Activated B cell treated with CpG ODN at 0.5 μM for 24 hours (primary cell): Measurements from ENCODE around the gene TRAPPC11. TPM values are rescaled to one million over a fixed set of nuclear protein-coding genes. Genes with fewer than 3 reads are reported as not detected.

Source experiments
- ATAC-seq: fragments of 200-7000 bp; cut with Tn5 transposase; one replicate; pipeline ENCODE4 v1.10.0; 2021; ENCODE audit warnings: low read depth, mild to moderate bottlenecking, moderate library complexity
- CTCF ChIA-PET: fragments of 350-600 bp; sonication (Branson Sonifier 250); formaldehyde crosslinking; loops from one replicate; lab custom pipeline; 2021; ENCODE audit warnings: antibody characterized with exemption; lab: Charles Lee
- POLR2A ChIA-PET: fragments of 350-600 bp; sonication (Branson Sonifier 250); formaldehyde crosslinking; loops from one replicate; lab custom pipeline; 2021; ENCODE audit warnings: antibody characterized with exemption; lab: Charles Lee
- DNase-seq: peaks from one replicate; pipeline ENCODE4 v3.0.0; 2022
- H3K27ac Mint-ChIP-seq: one replicate; pipeline ENCODE4 v1.8.0; 2020; ENCODE audit warnings: mixed read lengths
- H3K27me3 Mint-ChIP-seq: one replicate; pipeline ENCODE4 v1.8.0; 2021; ENCODE audit warnings: mixed read lengths
- H3K36me3 Mint-ChIP-seq: one replicate; pipeline ENCODE4 v1.8.0; 2021; ENCODE audit warnings: low read depth, mixed read lengths
- H3K4me1 Mint-ChIP-seq: one replicate; pipeline ENCODE4 v1.8.0; 2021; ENCODE audit warnings: mixed read lengths
- H3K4me3 Mint-ChIP-seq: one replicate; pipeline ENCODE4 v1.8.0; 2020; ENCODE audit warnings: mild to moderate bottlenecking, mixed read lengths
- H3K9me3 Mint-ChIP-seq: one replicate; pipeline ENCODE4 v1.8.0; 2020; ENCODE audit warnings: mixed read lengths
- intact Hi-C: fragments of 100-400 bp; cut with micrococcal nuclease; formaldehyde crosslinking; loops from one replicate; pipeline ENCODE4 v1.15.1; 2024
- total RNA-seq: library from RNA; stranded (reverse); gene quantifications from 2 replicates; pipeline ENCODE4 v1.2.3, GENCODE V29; 2022
- TF ChIP-seq, protein P1 (sequence below): fragments of 200-600 bp; IDR thresholded peaks from one replicate; pipeline ENCODE4 v1.8.0; 2022; ENCODE audit warnings: antibody characterized with exemption, mild to moderate bottlenecking

The TRAPPC11 gene
- total RNA-seq, 1 donor from 2014 or later = 45.2 TPM

DNA sequence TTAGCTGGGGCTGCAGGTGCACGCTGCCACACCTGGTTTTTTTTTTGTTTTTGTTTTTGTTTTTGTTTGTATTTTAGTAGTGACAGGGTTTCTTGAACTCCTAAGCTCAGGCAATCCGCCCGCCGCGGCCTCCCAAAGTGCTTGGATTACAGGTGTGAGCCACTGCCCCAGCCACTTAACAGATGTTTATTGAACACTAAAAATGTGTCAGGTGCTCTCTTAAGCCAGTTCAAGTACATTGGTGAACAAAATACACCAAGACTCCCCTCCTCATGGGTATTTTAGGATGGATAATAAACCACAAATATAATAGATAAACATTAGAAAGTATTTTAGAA lies 69.9 kb downstream of the TRAPPC11 start:
- CTCF ChIA-PET = no interaction called here
- H3K27me3 Mint-ChIP-seq = peaks cover 11% of the 10 kb centered on the region
- intact Hi-C loops = no loop called here
- H3K9me3 Mint-ChIP-seq = no peaks in the 10 kb centered on the region
- DNase-seq (no peak), ATAC-seq (no peak)
- no peaks in the 10 kb centered on the region for H3K36me3 Mint-ChIP-seq
- H3K27ac Mint-ChIP-seq = no peak overlapping the region
- no peaks in the 10 kb centered on the region for H3K4me1 Mint-ChIP-seq
- TF ChIP-seq, protein P1, sequence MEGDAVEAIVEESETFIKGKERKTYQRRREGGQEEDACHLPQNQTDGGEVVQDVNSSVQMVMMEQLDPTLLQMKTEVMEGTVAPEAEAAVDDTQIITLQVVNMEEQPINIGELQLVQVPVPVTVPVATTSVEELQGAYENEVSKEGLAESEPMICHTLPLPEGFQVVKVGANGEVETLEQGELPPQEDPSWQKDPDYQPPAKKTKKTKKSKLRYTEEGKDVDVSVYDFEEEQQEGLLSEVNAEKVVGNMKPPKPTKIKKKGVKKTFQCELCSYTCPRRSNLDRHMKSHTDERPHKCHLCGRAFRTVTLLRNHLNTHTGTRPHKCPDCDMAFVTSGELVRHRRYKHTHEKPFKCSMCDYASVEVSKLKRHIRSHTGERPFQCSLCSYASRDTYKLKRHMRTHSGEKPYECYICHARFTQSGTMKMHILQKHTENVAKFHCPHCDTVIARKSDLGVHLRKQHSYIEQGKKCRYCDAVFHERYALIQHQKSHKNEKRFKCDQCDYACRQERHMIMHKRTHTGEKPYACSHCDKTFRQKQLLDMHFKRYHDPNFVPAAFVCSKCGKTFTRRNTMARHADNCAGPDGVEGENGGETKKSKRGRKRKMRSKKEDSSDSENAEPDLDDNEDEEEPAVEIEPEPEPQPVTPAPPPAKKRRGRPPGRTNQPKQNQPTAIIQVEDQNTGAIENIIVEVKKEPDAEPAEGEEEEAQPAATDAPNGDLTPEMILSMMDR = no peak
- POLR2A ChIA-PET = no interaction called here
- no peak overlapping the region for H3K4me3 Mint-ChIP-seq

DNA sequence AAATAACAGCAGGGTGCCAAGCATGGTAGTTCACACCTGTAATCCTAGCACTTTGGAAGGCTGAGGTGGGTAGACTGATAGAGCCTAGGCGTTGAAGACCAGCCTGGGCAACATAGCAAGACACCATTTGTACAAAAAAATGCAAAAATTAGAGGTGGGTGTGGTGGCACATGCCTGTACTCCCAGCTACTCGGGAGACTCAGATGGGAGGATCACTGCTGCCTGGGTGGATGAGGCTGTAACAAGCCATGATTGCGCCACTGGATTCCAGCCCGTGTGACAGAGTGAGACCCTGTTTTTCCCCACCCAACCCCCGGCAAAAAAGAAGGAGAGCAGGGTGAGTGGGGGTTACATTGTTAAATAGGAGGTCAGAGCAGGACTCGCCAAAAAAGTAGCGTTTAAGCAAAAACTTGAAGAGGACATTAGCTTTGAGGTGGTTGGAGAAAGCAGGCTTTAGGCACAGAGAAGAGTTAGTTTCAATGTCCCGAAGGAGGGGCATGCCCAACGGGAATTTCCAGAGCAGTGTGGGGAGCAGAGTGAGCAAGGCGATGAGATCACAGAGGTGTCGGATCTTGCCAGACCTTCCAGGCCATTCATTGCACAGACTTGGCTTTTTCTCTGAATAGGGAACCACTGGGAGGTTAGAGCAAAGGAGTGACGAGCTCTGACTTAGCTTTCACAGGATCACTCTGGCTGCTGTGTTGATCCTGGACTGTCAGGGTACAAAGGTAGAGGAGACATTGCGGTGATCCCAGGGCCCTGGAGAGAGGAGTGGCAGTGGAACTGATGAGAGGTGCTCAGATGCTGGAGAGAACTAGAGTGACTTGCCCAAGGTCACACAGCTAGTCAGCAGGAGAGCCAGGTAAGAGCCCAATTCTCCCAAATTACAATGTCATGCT lies 70.6 kb downstream of the TRAPPC11 start:
- no peak for ATAC-seq

GRCh38 chr4:183732296-183732695 lies 73.2 kb downstream of the TRAPPC11 start:
- ChIA-PET POLR2A (no interaction called here), CTCF (no interaction called here)
- Mint-ChIP-seq H3K4me3 (no peak overlapping the region), H3K9me3 (no peaks in the 10 kb centered on the region), H3K27me3 (peaks cover 9% of the 10 kb centered on the region), H3K4me1 (no peaks in the 10 kb centered on the region), H3K27ac (no peak overlapping the region), H3K36me3 (no peaks in the 10 kb centered on the region)
- ATAC-seq = no peak
- DNase-seq = no peak
- intact Hi-C loops = no loop called here
- TF ChIP-seq, protein P1 = no peak

More for the DNA sequence above, 70.6 kb downstream of the TRAPPC11 start:
- CTCF ChIA-PET = no interaction called here
- no peak overlapping the region for H3K4me3 Mint-ChIP-seq
- H3K9me3 Mint-ChIP-seq = no peaks in the 10 kb centered on the region
- H3K4me1 Mint-ChIP-seq = no peaks in the 10 kb centered on the region
- H3K36me3 Mint-ChIP-seq = no peaks in the 10 kb centered on the region
- DNase-seq = no peak
- no peak overlapping the region for H3K27ac Mint-ChIP-seq
- TF ChIP-seq, protein P1 = no peak
- peaks cover 11% of the 10 kb centered on the region for H3K27me3 Mint-ChIP-seq
- POLR2A ChIA-PET = no interaction called here
- intact Hi-C loops = no loop called here

- no peak for DNase-seq
- ATAC-seq = no peak
- TF ChIP-seq, protein P1 = no peak
- Mint-ChIP-seq H3K36me3 (no peaks in the 10 kb centered on the region), H3K27me3 (peaks cover 6% of the 10 kb centered on the region), H3K4me1 (no peaks in the 10 kb centered on the region), H3K27ac (no peak overlapping the region), H3K9me3 (no peaks in the 10 kb centered on the region), H3K4me3 (no peak overlapping the region)
- ChIA-PET POLR2A (no interaction called here), CTCF (no interaction called here)
- intact Hi-C loops = no loop called here
These were observed 74.1 kb downstream of the TRAPPC11 start for GRCh38 chr4:183733181-183733580.

DNA sequence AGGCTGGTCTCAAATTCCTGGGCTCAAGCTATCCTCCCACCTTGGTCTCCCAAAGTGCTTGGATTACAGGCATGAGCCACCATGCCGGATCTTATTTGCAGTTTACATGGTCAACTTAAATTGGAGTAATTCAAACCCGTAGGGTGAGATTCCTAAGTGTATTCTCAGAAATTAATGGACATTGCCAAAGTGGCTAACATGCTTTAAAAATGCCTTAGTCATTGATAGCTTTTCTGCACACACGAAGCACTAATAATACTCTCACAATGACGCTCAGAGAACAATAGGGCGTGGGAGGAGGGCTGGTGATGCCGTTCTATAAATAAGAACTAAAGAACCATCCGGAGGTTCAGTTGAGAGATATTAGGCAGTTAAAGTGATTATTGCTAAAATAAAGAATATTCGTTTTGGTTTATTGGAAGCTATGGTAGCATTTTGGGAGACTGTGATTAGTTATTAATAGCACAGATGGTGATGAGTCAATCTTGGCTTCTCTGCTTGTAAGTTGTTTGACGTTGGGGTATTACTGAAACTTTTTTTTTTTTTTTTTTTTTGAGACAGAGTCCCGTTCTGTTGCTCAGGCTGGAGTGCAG lies 79.1 kb downstream of the TRAPPC11 start:
- ATAC-seq = no peak
- CTCF ChIA-PET = no interaction called here
- H3K9me3 Mint-ChIP-seq = no peaks in the 10 kb centered on the region
- DNase-seq = no peak
- POLR2A ChIA-PET = no interaction called here
- no peaks in the 10 kb centered on the region for H3K27me3 Mint-ChIP-seq
- TF ChIP-seq, protein P1 = no peak
- H3K4me3 Mint-ChIP-seq = no peak overlapping the region
- H3K27ac Mint-ChIP-seq = no peak overlapping the region
- intact Hi-C loops = no loop called here
- no peaks in the 10 kb centered on the region for H3K4me1 Mint-ChIP-seq
- H3K36me3 Mint-ChIP-seq = no peaks in the 10 kb centered on the region
